Measurements from ENCODE around the gene C9orf72.

GRCh38 chr9:27595733-27596132 lies 22.5 kb upstream of the C9orf72 start:
- TF ChIP-seq FOXA1 (IDR thresholded peaks at IDR 0.05) (no peak), ZNF384 (IDR thresholded peaks at IDR 0.05) (no peak), TARDBP (IDR thresholded peaks at IDR 0.05) (no peak), FOXM1 (IDR thresholded peaks at IDR 0.05; ENCODE audit: borderline replicate concordance) (no peak), ARNT (IDR thresholded peaks at IDR 0.05) (no peak), BHLHE40 (IDR thresholded peaks at IDR 0.05; ENCODE audit: borderline replicate concordance) (no peak)

All from HEK293T (cell line).